KOPT-K1 (cell line): Measurements from ENCODE around the gene APC2.

Experiments used
- H3K27ac ChIP-seq: fragments of 200-600 bp; sonication (generic); 2 replicates; pipeline ENCODE4 v1.5.1; 2016; ENCODE audit warnings: antibody characterized with exemption, mild to moderate bottlenecking, low read depth, low read length; ENCODE audit not compliant: poor library complexity, severe bottlenecking
- H3K36me3 ChIP-seq: fragments of 200-600 bp; sonication (generic); 2 replicates; pipeline ENCODE4 v1.5.1; 2017; ENCODE audit warnings: antibody characterized with exemption, mild to moderate bottlenecking, low read length, moderate library complexity; ENCODE audit not compliant: insufficient read depth
- H3K9me3 ChIP-seq: fragments of 200-600 bp; sonication (generic); 2 replicates; pipeline ENCODE4 v1.5.1; 2017; ENCODE audit warnings: antibody characterized with exemption, low read length, mild to moderate bottlenecking; ENCODE audit not compliant: insufficient read depth, poor library complexity, severe bottlenecking

APC2 gene

DNA sequence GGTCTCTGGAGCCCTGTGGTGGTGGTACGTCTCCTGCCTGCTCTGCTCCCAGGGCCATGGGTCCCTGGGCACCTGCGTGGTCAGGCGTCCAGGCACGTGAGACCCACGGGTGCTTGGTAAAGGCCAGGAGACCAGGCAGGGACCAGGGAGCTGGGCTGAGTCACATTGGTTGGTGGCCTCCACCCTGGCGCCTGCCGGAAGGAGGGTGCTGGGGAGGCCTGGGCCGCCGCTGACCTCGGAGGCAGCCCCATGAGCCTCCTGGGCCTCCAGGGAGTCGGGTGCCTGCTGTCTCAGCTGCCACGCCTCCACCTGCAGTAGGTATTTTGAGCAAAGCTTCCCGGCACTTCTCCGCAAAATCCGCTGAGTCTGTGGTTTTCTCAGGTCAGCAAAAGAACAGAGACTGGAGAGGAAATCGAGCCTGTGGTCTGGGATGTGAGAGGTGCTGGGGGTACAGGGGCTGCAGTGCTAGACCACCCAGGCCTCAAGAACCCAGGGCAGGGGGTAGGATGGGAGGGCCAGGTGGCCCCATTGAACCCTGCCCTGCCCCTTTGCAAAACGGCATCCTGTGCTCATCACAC, 70.4 kb downstream of the APC2 start:
- H3K9me3 ChIP-seq, result no peaks in the 10 kb centered on the region
- no peak overlapping the region for H3K27ac ChIP-seq
- H3K36me3 ChIP-seq, result no peaks in the 10 kb centered on the region

DNA sequence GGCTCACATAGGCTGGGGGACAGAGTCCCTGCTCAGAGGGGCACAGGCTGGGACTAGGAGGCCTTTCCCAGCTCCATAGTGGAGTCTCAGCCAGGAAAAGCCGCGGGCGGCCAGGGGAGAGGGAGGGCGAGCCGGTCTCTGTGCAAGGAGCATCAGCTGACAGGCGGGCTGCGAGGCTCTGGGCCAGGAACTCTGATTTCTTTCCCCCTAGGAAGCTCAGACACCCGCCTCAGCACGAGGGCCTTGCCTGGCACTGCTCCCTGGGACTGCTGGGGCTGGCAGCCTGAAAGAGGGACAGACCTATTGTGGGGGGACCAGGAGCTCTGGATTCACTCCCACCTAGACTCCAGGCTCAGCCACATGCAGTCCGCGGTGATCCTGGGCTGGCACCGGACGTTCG, 71.7 kb downstream of the APC2 start:
- no peaks in the 10 kb centered on the region for H3K9me3 ChIP-seq
- H3K36me3 ChIP-seq, result no peaks in the 10 kb centered on the region
- no peak overlapping the region for H3K27ac ChIP-seq

DNA sequence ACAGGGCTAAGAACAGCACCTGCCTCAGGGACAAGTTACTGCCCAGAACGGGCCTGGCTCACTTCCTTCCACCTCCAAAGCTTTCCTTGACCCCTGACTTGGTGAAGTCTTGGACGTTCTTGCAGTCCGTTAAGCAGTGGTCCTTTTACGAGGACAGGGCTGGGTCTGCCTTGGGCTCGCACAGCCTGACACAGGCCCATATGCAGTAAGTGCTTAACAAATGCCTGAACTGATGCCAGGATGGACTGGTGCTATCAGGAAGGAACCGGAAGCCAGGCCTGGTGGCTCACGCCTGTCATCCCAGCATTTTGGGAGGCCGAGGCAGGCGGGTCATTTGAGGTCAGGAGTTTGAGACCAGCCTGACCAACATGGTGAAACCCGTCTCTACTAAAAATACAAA, 72.1 kb downstream of the APC2 start:
- H3K27ac ChIP-seq, result no peak overlapping the region
- no peaks in the 10 kb centered on the region for H3K9me3 ChIP-seq
- H3K36me3 ChIP-seq, result no peaks in the 10 kb centered on the region

DNA sequence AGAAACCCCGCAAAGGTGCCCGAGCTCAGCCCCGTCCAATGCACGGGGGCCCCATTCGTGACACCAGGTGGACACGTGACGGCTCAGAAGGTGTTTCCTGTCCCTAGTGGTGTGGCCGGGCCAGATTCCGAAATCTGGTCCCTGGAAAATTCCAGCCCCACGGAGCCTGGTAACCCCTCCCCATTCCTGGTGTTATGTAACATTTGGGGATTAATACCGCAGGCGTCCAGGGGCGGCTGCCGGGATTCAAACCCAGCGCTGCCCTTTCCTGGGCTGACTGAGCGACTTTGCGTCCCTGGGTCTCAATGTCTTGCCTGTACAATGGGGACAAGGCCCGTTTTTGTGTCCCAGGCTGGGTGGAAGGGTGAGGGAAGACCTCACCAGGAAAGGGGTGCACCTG, 72.9 kb downstream of the APC2 start:
- H3K27ac ChIP-seq, result no peak overlapping the region
- H3K36me3 ChIP-seq, result no peaks in the 10 kb centered on the region
- no peaks in the 10 kb centered on the region for H3K9me3 ChIP-seq
